A549 (cell line): ENCODE data around the gene GARNL3.

Source experiments
- HDAC2 ChIP-seq: fragments of 200-600 bp; sonication (generic); IDR thresholded peaks from 2 replicates; pipeline ENCODE4 v1.6.1; 2016
- JUN ChIP-seq, 2 experiments: fragments of >200 bp; sonication (Bioruptor Twin); formaldehyde crosslinking; IDR thresholded peaks; 2 replicates in 1 of 2; 3 replicates in 1 of 2; pipeline ENCODE4 v1.6.1; 2016 to 2017
- TF ChIP-seq, protein P1 (sequence below): fragments of >200 bp; sonication (Bioruptor Twin); formaldehyde crosslinking; IDR thresholded peaks from 3 replicates; pipeline ENCODE4 v1.5.1; 2016

GRCh38 chr9:127231666-127232065, 32.9 kb upstream of the GARNL3 start:
- no peak for TF ChIP-seq HDAC2
- TF ChIP-seq, protein P1, sequence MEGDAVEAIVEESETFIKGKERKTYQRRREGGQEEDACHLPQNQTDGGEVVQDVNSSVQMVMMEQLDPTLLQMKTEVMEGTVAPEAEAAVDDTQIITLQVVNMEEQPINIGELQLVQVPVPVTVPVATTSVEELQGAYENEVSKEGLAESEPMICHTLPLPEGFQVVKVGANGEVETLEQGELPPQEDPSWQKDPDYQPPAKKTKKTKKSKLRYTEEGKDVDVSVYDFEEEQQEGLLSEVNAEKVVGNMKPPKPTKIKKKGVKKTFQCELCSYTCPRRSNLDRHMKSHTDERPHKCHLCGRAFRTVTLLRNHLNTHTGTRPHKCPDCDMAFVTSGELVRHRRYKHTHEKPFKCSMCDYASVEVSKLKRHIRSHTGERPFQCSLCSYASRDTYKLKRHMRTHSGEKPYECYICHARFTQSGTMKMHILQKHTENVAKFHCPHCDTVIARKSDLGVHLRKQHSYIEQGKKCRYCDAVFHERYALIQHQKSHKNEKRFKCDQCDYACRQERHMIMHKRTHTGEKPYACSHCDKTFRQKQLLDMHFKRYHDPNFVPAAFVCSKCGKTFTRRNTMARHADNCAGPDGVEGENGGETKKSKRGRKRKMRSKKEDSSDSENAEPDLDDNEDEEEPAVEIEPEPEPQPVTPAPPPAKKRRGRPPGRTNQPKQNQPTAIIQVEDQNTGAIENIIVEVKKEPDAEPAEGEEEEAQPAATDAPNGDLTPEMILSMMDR: no peak
- no peak for TF ChIP-seq JUN (IDR thresholded peaks at IDR 0.05)
